ACHN (cell line): ENCODE results near the gene MN1.

ENCODE experiments used
- DNase-seq: peaks from one replicate; pipeline ENCODE4 v3.0.0-alpha.2; 2015
- in situ Hi-C: cut with HindIII; loops from 2 replicates; pipeline ENCODE4 v1.10.0; 2017; ENCODE audit warnings: low sequenced_read_pairs, low pct_ligation_motif_present, low pct_unique_long_range_greater_than_20kb

Gene MN1

DNA sequence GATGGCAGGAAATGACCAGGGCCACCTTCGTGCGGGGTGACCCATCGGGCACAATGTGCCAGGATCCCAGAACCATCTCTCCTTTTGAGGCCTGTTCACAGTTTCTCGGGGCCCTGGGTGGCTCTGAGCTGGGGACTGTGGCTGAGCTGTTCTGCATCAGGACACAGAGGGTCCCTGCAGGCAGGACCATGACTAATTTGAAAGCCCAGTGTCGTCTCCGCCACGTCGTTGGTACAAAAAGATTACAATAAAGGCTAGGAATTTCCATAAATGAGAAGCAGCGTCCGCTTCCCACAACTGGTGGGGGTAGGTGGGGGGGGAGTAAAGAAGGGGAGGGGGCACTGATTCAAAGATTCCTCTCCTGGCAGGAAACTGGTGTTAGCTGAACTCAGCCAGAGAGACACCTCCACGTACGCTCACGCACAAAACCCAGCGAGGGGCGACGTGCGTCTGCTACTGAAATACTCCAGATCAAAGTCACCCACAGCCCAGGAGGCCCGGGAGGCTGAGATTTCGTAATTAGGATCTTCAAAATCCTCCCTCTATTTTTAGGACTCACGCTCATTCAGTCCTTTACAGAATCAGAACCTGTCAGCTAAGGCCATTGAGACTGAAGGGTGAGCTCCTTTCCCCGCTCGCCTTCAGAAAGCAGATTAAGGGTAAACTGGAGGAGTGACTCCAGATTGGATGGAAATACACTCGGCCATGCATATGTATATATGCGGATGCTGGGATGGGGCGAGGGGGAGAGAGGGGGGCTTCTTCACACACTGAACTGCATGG is 11.0 kb downstream of the MN1 start:
- in situ Hi-C loops, result no loop called here
- no peak for DNase-seq

DNA sequence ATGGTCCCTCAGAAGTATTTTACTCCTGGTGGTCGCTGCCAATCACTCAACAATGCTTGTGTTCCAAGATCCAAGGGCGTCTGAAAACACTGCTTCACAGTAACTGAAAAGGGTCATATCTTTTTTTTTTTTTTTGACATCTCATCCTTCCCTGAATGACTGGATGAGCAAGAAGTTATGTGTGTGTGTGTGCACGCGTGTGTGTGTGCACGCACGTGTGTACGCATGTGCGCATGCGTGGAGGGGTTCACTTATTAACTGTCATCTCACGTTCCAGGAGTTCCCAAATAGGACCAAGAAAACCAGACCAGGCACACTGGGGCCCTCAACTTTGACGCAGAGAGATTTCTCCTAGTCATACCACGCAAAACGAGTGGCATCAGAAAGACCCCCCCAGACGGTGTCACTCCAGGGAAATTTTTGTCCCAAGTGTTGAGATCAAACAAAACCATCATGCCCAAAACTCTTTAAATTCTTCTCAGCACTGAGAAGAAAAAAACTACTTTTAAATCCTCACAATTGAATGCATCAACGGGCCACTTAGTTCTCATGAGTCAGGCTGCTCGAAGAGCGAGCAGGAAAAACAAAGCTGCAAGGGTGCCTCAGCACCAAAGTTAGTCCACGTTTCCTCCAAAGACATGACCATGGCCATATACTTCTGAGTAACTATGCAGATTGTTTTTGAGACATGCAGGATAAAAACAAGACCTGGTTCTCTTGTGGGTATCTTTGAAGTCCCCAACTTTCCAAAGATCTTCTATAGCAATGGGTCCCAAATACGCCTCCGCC is 12.9 kb downstream of the MN1 start:
- in situ Hi-C loops, result no loop called here
- DNase-seq, result no peak

DNA sequence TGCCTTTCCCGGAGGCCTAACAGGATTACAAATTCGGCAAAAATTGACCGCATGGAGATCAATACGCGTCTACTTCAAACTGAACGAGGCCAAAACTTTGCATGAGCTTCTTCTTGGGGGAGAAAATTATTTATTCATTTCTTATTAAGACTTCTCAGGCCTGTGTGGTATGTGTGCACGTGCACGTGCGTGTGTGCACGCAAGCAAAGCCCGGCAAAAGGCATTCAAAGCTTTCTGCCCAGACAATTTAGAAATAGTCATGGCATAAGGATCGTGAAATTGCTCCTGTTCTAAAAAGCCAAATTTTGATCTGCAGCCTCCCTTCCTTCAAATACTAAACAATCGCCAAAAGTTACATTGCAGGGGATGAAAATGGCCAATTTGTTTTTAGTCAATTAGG is 14.6 kb downstream of the MN1 start:
- no peak for DNase-seq

DNA sequence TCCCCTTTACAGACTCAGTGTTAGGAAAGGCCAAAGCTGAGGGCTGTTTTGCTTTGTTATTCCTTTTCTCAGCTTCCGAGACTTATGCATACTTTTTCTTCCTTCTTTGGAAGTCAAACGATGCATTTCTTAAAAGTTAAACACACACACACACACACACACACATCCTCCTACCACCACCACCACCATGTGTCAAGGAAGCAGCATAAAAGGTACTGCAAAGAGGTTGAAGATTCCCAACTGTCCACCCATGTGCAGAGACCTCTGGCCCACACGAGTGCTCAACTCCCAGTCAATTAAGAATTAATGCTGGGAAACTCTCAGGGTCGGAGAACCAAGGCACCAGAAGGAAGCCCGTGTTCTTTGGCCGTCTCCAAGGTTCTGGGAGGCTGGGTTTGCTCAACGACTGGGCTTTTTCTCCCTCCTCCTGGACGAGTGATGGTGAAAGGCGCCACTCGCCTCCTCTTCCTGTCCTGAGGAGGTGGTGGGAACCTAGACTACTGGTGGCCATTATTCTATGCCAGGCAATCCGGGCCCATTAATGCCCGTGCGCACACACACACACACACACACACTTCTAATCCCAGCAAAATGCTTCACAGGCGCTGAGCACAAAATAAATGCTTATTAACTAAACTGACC is 15.1 kb downstream of the MN1 start:
- DNase-seq, result no peak
- in situ Hi-C loops, result no loop called here

More for the DNA sequence above, 14.6 kb downstream of the MN1 start:
- in situ Hi-C loops, result no loop called here

DNA sequence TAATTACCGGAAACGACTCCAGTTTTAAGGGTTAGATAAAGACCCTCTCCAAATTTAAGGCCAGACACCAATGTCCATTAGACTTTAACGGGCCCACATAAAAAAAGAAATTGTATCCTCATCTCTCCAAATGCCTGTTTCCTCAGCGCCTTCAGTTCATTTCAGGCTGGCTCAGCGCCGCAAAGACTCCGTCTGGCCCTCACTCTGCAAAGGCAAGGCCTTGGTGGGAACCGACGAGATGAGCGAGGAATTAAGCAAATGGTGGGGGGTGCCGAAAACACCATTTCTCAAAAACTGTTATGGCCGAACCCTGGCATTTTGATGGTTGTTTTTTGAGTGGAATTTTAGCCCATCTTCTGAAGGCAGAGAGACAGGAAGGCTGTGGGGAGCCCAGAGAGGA is 15.7 kb downstream of the MN1 start:
- in situ Hi-C loops, result no loop called here
- no peak for DNase-seq

DNA sequence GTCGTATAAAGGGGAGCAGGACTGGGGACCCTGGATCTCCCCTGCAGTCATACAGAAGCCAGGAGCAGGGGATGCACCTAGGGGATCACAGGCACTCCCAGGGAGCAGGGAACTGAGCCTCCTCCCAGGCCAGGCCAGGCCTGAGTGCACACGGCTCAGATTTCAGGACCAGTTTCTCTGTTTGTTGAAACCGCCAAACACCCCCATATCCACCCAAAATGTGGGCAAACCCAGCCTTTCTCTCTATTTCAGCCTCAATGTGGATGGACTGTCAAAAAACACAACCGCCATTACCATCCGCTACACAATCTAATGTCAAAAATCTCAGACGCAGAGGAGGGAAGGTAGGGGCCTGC is 17.5 kb downstream of the MN1 start:
- no peak for DNase-seq
- in situ Hi-C loops, result no loop called here

DNA sequence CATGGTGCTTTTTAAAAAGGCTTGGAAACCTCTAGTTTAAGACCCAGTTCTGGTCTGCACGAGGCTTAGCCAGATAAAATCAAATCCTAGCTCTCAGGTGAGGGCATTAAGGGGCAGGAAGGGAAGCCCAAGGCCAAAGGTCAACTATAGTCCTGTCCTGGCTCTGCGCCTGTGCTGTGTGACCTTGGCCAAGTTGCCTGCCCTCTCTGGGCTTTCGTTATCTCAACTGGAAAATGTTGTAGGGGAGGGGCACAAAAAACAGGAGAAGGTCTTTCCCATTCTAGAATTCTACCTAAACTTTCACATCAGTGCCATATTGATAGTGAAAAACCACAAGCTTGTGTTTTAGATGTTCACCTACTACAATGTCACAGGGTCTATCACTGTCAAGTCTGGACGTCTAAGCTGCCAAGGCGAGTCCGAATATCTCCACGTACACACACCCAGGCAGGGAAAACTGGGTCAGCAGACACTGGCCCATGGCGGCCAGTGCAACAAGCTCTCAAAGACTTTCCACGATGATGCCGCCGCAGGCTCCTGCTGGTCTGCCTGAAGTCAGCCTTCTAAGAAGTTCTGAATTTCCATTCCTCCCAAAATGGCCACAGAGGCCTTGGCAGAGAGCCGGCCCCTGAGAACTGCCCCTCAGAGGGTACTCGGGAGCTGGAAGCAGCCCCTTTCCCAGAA is 18.0 kb downstream of the MN1 start:
- in situ Hi-C loops, result no loop called here
- DNase-seq, result no peak

DNA sequence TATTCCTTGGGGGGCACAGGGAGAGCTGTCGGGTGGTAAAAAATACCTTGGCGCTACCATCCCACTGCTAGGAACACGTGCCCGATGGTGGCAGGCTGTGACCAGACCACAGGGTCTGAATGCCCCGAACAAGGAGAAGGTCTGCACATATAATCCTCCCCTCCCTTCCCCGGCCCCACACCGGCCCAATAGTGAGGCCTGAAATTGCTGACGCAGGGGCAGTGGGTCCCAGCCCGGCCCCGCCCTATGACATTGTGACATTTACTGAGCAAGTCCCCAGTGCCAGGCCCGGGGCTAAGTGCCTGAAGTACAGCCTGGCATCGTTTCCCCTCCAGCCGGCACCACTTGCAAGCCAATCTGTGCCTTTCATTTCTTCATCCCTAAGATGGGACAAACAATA is 19.5 kb downstream of the MN1 start:
- in situ Hi-C loops, result no loop called here

DNA sequence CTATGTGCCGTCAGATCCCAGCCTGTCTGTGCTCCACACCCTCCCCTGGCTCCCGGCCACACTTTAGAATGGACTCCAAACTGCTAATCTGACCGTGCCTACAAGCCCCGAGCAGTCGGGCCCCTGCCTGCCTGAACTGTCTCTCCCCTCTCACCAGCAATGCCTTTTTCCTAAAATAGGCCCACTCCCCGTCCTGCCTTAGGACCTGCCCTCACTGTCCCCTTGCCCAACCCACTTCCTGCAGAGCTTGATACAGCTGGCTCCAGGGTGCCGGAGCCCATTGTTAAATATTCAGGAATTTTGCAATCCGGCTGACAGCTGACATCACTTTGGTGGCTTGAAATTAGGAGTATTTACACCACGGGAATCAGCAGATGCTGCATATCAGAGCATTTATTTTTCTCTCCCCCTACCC is 21.4 kb downstream of the MN1 start:
- no peak for DNase-seq
- in situ Hi-C loops, result no loop called here

More for the DNA sequence above, 19.5 kb downstream of the MN1 start:
- DNase-seq, result no peak

DNA sequence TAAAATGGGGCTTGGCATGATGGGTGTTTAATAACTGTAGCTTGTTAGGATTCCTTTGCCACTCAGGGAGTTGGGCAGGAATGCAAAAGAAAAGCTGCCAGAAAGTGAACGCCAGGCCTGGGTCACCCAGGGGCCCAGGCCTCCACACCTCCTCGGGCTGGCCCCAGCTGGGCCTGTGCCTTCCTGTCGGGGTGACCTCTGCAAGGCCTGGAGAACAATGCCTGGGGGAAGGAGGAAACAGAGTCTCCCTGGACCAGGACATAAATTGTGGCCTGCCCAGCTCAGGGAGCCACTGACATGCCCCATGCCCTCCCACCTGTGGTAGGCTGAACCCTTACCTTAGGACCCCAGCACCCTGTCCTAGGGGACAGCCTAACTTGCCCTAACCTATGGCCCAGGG is 21.9 kb downstream of the MN1 start:
- in situ Hi-C loops, result no loop called here
- DNase-seq, result no peak

DNA sequence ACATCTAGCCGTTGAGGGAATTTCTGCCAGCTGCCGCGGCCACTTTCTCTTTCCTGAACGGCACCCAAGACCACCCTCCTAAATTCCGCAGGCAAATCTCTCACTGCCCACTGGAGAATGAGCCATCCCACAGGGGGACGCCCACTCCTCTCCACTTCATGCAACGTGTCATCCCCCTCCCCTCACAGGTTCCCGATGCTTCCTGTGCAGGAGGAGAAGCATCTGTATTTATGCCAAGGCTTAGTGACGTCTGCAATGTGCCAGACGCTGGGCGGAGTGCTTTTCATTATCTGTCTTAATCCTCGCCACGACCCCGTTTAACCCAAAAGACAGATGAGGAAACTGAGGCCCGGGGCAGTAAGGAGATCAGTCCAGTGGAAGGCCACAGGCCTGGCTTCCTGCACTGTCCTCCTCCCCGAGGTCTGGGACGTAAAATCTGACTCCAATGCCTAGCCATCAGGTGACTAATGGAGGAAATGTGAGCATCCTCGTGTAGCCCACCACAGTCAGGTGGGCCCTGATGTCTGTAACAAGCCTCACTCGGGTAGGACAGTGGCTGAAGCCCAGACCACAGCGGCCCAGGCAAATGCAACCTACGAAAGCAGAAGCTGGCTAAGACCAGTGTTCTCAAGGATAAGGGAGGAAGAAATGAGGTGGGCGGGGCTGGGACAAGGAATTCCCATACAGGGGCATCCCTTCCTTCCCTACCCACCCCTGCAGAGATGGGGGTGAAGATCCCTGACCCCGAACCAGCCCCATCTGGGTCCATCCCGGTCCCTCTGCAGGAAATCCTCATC is 23.1 kb downstream of the MN1 start:
- no peak for DNase-seq
- in situ Hi-C loops, result no loop called here

DNA sequence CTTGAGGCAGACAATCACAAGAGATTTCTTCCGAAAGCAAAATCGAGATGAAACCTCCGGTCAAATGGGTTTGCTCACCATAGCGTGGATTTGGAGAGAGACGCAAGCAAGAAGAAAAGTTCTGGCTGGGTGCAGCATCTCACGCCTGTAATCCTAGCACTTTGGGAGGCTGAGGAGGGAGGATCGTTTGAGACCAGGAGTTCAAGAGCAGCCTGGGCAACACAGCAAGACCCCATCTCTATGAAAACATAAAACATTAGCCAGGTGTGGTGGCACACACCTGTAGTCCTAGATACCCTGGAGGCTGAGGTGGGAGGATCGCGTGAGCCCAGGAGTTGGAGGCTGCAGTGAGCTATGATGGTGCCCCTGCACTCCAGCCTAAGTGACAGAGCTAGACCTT is 24.4 kb downstream of the MN1 start:
- DNase-seq, result no peak
- in situ Hi-C loops, result no loop called here

DNA sequence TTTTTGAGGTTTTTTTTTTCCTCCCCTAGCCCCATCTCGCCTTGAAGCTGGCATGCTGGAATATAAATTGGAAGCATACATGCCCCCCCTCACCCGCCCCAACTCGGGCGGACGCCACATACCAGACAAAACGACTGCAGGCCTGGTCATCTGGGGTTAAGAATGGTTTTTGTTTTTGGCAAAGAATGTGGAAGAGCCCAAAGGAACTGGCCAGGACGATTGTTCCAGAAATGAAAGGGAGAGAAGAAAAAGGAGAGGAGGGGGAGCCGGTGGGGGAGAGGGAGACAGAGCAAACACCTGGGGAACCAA is 25.0 kb downstream of the MN1 start:
- in situ Hi-C loops, result no loop called here
- no peak for DNase-seq

DNA sequence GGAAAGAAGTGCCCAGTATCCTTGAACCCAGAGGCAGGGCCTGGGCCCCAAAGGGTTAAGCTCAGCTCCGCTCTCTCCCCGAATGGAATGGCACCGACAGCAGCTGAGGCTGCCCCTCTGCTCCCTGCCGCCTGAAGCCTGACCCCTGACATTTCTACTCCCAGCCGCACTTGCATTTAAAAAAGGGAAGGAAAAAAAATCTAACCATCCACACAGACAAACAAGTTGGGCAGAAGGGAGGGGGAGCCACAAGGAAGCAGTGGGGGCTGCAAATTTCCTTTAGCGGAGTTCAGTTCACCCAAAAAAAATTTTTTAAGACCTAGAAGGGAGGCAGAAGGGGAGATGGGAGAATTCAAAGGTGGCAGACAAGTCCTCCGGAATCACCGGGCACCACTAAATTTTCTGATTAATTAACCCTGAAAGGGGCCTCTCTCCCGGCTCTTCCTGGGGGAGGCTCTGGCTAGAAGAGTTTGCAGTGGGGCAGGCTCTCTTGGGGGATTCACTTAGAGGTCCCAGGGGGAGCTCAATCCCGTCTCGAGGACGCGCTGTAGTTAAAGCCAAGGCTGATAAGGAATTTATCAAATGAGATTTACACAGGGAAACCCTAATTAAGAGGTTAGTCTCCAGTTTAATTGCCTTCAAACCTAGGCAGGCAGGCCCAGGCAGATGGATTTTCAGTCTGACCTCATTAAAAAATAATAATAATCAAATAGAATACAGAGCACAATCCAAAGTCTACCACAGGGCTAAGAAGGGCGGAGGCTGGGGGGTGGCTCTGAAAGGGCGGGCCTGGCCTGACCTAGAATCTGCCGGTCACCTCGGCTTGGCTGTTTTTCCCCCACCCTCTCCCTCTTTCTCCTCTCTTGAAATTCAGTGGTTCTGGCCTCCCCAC is 25.6 kb downstream of the MN1 start:
- DNase-seq, result no peak
- in situ Hi-C loops, result no loop called here

DNA sequence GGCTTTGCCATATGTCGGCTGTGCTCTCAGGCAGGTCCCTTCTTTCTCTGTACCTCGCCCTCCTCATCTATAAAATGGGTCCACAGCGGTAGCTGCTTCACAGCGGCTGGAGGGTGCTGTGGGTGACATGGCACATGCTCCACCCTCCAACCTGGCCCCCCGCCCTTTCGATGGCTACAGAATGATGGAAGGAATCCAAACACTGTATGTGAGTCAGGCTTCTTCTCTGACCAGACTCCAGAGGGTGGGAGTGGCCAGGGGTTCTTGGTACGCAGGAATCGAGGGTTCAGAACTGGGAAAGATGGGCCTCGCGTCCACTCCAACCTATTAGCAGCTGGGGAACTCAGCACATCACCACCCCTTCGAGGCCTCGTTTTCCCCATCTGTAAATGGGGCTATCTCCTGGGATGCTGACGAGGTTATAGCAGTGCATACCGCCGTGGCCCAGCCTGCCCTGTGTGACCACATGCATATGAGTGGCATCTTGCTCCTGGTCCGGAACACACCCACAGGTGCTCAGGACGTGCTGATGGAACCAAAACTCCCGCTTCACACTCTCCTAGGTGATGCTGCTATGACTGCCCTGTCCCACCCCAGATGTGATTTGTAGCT is 26.4 kb downstream of the MN1 start:
- in situ Hi-C loops, result no loop called here
- no peak for DNase-seq

DNA sequence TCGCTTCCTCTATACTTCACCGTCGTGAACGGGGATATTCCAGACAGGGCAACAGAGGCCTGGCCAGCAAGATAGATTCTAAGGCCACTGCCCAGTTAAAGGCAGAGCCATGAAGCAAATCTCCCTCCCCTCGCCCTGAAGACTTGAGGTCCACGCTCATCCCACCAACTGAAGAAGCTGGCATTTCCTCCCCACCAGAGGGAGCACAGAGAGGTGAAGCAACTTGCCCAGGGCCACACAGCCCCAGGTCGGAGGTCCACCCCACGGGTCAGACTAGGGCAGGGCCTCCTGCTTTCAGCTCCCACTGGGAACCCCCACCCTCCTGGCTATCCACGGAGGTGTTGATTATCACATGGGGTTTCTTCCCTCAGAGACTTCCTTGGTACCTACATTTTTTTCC is 27.4 kb downstream of the MN1 start:
- in situ Hi-C loops, result no loop called here
- DNase-seq, result no peak

DNA sequence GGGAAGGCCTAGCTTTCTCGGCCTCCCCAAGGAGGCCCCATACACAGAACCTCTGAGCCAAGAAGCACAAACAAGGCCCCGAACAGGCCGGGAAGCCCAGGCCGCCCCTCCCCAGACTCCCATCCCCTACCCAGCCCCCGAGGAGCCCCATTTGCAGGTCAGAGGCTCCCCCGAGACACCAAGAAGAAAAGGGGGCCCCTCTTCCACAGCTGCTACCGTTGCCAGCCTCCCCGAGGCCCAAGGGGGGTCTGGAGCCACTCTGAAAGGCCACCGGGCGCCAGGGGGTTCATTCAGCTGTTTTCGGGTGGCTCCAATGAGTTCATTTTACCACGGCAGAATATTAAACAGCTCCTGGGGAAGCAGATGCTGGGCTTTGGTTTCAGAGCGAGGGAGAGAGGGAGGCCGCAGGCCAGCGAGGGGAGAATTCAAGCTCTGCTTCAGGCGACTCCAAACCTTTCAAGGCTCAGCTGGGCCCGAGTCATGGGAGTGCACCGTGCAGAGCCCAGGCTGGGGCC is 28.5 kb downstream of the MN1 start:
- DNase-seq, result no peak
- in situ Hi-C loops, result no loop called here
